NCI-H748 (cell line): ENCODE data around the gene SLC4A2.

Source experiments
- DNase-seq: peaks from one replicate; lab custom pipeline; 2025; ENCODE audit not compliant: unreplicated experiment; lab: John Stamatoyannopoulos, UW

Gene SLC4A2

GRCh38 chr7:151091431-151091830 is 32.0 kb downstream of the SLC4A2 start:
- DNase-seq: no peak

- DNase-seq: no peak
Observed at GRCh38 chr7:151091988-151092387, 32.6 kb downstream of the SLC4A2 start.

GRCh38 chr7:151093748-151094147 is 34.4 kb downstream of the SLC4A2 start:
- DNase-seq: no peak

- no peak for DNase-seq
Observed at GRCh38 chr7:151094675-151095074, 35.3 kb downstream of the SLC4A2 start.

GRCh38 chr7:151095123-151095797 is 35.9 kb downstream of the SLC4A2 start:
- no peak for DNase-seq

GRCh38 chr7:151095828-151096475 is 36.6 kb downstream of the SLC4A2 start:
- DNase-seq: no peak

- DNase-seq: no peak
Observed at GRCh38 chr7:151099486-151100211, 40.3 kb downstream of the SLC4A2 start.

GRCh38 chr7:151100921-151101320 is 41.5 kb downstream of the SLC4A2 start:
- DNase-seq: no peak

- no peak for DNase-seq
Observed at GRCh38 chr7:151101621-151102396, 42.4 kb downstream of the SLC4A2 start.

GRCh38 chr7:151102991-151103390 is 43.6 kb downstream of the SLC4A2 start:
- DNase-seq: no peak

- no peak for DNase-seq
Observed at GRCh38 chr7:151103973-151104372, 44.6 kb downstream of the SLC4A2 start.

GRCh38 chr7:151104411-151105235 is 45.2 kb downstream of the SLC4A2 start:
- DNase-seq: no peak

- no peak for DNase-seq
Observed at GRCh38 chr7:151107882-151108281, 48.5 kb downstream of the SLC4A2 start.

- no peak for DNase-seq
Observed at GRCh38 chr7:151109094-151110048, 50.0 kb downstream of the SLC4A2 start.

- DNase-seq: no peak
Observed at GRCh38 chr7:151110236-151110940, 51.0 kb downstream of the SLC4A2 start.

GRCh38 chr7:151110941-151111645 is 51.7 kb downstream of the SLC4A2 start:
- peak; percentile 60 for DNase-seq

GRCh38 chr7:151113344-151114150 is 54.2 kb downstream of the SLC4A2 start:
- DNase-seq: no peak
